Mesothelial cell of epicardium (in vitro differentiated cells): Measurements from ENCODE around the gene CCDC6. TPM values are rescaled to one million over a fixed set of nuclear protein-coding genes. Genes with fewer than 3 reads are reported as not detected.
"Not testable (repeated sequence)": the region's sequence is repeated elsewhere in the genome, so short reads cannot be mapped to it uniquely, and the experiment has no call there.

ENCODE experiments used
- DNase-seq, 2 experiments: peaks; one replicate each; pipeline ENCODE4 v3.0.0; 2021; ENCODE audit warnings: low spot score in 2 of 2; ENCODE audit not compliant: unreplicated experiment in 2 of 2
- H3K27ac Mint-ChIP-seq: 2 replicates; pipeline ENCODE4 v1.8.0; 2021; ENCODE audit warnings: mixed read lengths
- H3K27me3 Mint-ChIP-seq: 2 replicates; pipeline ENCODE4 v1.8.0; 2021; ENCODE audit warnings: low read depth, mixed read lengths
- H3K36me3 Mint-ChIP-seq: 2 replicates; pipeline ENCODE4 v1.8.0; 2021; ENCODE audit warnings: mixed read lengths
- H3K4me1 Mint-ChIP-seq: 2 replicates; pipeline ENCODE4 v1.8.0; 2021; ENCODE audit warnings: mixed read lengths
- H3K4me3 Mint-ChIP-seq: 2 replicates; pipeline ENCODE4 v1.8.0; 2021; ENCODE audit warnings: mild to moderate bottlenecking, moderate library complexity, mixed read lengths
- H3K9me3 Mint-ChIP-seq: 2 replicates; pipeline ENCODE4 v1.8.0; 2021; ENCODE audit warnings: mixed read lengths
- total RNA-seq: library from RNA; stranded (reverse); gene quantifications from 3 replicates; pipeline ENCODE4 v1.2.1, GENCODE V29; 2021
- TF ChIP-seq, protein P1 (sequence below): fragments of 200-600 bp; sonication (generic); IDR thresholded peaks from one replicate; pipeline ENCODE4 v1.5.0; 2021; ENCODE audit warnings: antibody characterized with exemption; ENCODE audit not compliant: unreplicated experiment

The CCDC6 gene
- total RNA-seq = 49.3 to 51.4 TPM (median 50.5 TPM) in 3 replicates

DNA sequence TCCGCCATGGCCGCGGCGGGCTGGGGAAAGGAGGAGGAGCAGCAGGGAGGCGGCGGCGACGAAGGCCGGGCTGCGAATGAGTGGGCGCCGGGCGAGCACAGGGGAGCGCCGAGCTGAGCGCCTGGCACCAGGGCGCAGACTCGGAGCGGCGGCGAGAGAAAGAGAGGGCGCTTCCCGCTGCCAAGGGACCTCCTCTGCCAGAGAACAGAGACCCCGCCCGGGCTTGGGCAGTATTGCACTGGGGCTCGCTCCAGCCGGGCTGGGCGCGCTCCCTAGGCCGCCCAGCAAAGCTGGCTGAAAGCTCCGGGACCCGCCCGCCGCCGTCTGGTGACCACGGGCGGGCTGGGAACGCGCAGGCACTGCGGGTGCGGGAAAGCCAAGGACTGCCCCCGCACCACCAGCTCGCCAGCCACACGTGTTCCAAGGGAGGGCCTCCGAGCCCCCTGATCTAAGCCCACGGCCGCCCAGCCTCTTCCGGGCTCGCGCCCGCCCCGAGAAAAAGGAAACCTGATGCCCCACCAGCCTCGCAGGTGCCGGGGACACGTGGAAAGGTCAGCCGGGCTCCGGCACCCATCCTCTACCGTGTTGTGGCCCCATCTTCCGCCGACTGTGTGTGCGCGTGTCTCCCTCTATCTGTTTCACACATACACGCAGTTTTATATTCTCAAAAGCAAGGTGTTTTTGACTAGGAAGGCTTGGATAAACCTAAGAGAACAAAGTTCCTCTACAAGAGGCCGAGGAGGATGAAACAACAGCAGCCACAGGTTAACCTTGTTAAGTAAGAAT is at the start of gene CCDC6:
CCDC6 (minus strand) TSS at position 140 of the 786 bp plus-strand sequence; CDS start at position 8, 132 bp downstream.
- Mint-ChIP-seq H3K9me3 (no peaks in the 10 kb centered on the region), H3K4me1 (peaks cover 73% of the 10 kb centered on the region), H3K36me3 (no peaks in the 10 kb centered on the region), H3K27ac (peak within 1 kb of the TSS; percentile 98), H3K27me3 (no peaks in the 10 kb centered on the region), H3K4me3 (peak within 1 kb of the TSS; percentile 91)
- TF ChIP-seq, protein P1, sequence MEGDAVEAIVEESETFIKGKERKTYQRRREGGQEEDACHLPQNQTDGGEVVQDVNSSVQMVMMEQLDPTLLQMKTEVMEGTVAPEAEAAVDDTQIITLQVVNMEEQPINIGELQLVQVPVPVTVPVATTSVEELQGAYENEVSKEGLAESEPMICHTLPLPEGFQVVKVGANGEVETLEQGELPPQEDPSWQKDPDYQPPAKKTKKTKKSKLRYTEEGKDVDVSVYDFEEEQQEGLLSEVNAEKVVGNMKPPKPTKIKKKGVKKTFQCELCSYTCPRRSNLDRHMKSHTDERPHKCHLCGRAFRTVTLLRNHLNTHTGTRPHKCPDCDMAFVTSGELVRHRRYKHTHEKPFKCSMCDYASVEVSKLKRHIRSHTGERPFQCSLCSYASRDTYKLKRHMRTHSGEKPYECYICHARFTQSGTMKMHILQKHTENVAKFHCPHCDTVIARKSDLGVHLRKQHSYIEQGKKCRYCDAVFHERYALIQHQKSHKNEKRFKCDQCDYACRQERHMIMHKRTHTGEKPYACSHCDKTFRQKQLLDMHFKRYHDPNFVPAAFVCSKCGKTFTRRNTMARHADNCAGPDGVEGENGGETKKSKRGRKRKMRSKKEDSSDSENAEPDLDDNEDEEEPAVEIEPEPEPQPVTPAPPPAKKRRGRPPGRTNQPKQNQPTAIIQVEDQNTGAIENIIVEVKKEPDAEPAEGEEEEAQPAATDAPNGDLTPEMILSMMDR = peak; percentile 67
- peak; percentile 87 to 91 for DNase-seq

DNA sequence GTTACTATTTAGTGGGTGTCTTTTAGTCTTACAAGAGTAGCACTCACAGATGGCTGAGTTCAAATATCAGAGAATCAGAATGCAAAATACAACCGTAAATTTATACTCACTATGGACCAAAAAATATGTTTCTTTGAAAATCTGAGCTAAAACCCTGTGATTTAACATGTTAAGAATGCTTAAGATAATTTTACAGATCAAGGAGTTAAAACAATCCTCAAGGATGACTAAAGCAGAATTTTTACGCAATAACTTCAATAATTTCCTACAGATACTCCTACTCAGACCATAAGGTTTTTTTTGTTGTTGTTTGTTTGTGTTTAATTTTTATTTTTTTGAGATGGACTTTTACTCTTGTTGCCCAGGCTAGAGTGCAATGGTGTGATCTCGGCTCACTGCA is 47.9 kb upstream of the CCDC6 start:
- Mint-ChIP-seq H3K4me3 (no peak overlapping the region), H3K27me3 (no peaks in the 10 kb centered on the region), H3K4me1 (peaks cover 7% of the 10 kb centered on the region), H3K36me3 (no peaks in the 10 kb centered on the region), H3K27ac (no peak overlapping the region), H3K9me3 (peaks cover 6% of the 10 kb centered on the region)
- TF ChIP-seq, protein P1 = no peak
- no peak for DNase-seq

DNA sequence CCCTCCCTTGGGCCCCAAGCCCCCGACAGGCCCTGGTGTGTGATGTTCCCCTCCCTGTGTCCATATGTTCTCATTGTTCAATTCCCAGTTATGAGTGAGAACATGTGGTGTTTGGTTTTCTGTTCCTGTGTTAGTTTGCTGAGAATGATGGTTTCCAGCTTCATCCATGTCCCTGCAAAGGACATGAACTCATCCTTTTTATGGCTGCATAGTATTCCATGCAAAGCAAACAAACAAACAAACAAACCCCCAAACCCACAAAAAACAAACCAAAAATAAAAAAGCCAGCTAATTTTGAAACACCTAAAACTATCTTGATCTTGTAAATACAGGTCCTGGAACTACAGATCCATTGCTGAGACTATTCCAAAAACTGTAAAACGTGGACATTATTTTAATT is 47.4 kb upstream of the CCDC6 start:
- not testable (repeated sequence) for H3K27me3 Mint-ChIP-seq, DNase-seq, H3K36me3 Mint-ChIP-seq, H3K4me1 Mint-ChIP-seq, H3K4me3 Mint-ChIP-seq, H3K9me3 Mint-ChIP-seq
- peak overlapping the region; percentile 12 for H3K27ac Mint-ChIP-seq

DNA sequence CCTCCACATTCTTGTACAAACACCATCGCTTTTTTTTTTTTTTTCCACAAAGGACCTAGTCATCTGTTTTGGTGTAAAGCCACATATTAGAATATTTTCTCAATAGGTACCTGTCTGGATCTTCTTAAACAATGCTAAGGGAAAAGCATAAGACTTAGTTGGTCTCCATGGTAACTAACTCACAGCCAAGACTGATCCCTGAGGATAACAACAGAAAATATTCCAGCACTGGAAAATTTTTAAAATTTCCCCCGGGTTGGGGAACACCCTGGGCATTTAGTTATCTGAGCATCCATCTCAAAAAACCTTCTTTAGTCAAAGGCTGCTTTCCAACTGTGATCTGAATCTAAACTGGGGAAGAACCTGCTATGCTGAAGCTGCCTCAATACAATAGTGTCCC is 43.7 kb upstream of the CCDC6 start:
- TF ChIP-seq, protein P1 = no peak
- Mint-ChIP-seq H3K27me3 (no peaks in the 10 kb centered on the region), H3K4me3 (no peak overlapping the region), H3K36me3 (no peaks in the 10 kb centered on the region), H3K9me3 (no peaks in the 10 kb centered on the region), H3K4me1 (no peaks in the 10 kb centered on the region), H3K27ac (no peak overlapping the region)
- no peak for DNase-seq

DNA sequence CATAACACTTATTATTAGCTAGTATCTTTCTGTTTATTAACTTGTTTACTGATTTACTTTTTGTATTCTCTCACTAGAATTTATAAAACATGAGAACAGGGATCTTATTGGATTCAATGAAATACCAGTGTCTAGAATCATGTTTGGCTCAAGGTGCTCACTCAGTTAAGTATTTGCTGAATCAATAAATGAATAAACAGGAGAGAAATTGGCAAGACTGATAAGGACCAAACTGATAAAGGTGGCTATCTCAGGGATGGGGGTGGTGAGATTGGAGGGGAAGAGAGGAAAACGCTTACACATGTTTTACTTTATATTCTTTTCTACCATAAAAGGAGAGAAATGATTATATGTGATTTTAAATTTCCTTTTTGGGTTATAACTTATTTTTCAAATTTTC is 43.3 kb upstream of the CCDC6 start:
- H3K4me3 Mint-ChIP-seq = no peak overlapping the region

DNA sequence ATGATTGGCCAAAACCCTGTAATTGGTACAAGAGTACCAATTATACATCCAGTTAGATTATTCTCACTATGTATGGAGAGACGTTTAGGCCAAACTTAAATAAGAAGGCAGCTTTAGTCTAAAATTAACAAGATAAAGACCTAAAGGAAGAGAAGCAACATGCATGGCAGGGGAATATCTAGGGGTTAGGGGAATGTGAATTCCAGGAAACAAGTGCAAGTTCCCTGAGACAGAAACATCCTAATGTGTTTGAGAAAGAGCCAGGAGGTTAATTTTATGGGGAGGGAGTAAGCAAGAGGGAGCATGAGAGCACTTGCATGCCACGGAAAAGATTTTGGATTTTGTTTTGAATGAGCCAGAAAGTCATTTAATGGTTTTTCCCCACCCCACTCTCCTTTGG is 39.6 kb upstream of the CCDC6 start:
- H3K36me3 Mint-ChIP-seq = no peaks in the 10 kb centered on the region
- no peak overlapping the region for H3K4me3 Mint-ChIP-seq
- TF ChIP-seq, protein P1 = no peak
- no peaks in the 10 kb centered on the region for H3K27me3 Mint-ChIP-seq
- H3K4me1 Mint-ChIP-seq = no peaks in the 10 kb centered on the region
- DNase-seq = no peak
- H3K27ac Mint-ChIP-seq = no peak overlapping the region
- no peaks in the 10 kb centered on the region for H3K9me3 Mint-ChIP-seq

More for the DNA sequence above, 43.3 kb upstream of the CCDC6 start:
- H3K27ac Mint-ChIP-seq = no peak overlapping the region
- DNase-seq = no peak
- H3K4me1 Mint-ChIP-seq = no peaks in the 10 kb centered on the region
- no peaks in the 10 kb centered on the region for H3K9me3 Mint-ChIP-seq
- TF ChIP-seq, protein P1 = no peak
- H3K27me3 Mint-ChIP-seq = no peaks in the 10 kb centered on the region
- H3K36me3 Mint-ChIP-seq = no peaks in the 10 kb centered on the region
